Measurements from ENCODE around the gene TRIM31. TPM values are rescaled to one million over a fixed set of nuclear protein-coding genes. Genes with fewer than 3 reads are reported as not detected.

Gene TRIM31
- total and polyA plus RNA-seq, 2 donors (not counting 3 experiments of a cell fraction or from before 2014, with no cell fraction given): not detected

- no peak within 1 kb of the TSS for H3K4me3 ChIP-seq (replicated peaks in 1 of 3; ENCODE audit: insufficient read depth in 1 of 3, low read depth in 1 of 3, low read length in 3 of 3)
- H3K27me3 ChIP-seq (ENCODE audit: control insufficient read depth in 2 of 2, insufficient read depth in 2 of 2, low read length in 2 of 2): peaks cover 0 to 5% of the 10 kb centered on the region in 2 experiments
- no TSS peak for BruUV-seq (replicated peaks)
- DNase-seq (ENCODE audit: low read depth, low spot score) (no peak), FAIRE-seq (no peak)
- dilution Hi-C loops (cut with MboI; ENCODE audit: extremely low pct_ligation_motif_present, low sequenced_read_pairs) (no loop called here), intact Hi-C loops (cut with micrococcal nuclease) (no loop called here)
- H3K9me3 ChIP-seq (replicated peaks; ENCODE audit: control insufficient read depth, insufficient read depth, low read length): no peaks in the 10 kb centered on the region
- H3K79me2 ChIP-seq (ENCODE audit: control insufficient read depth, insufficient read depth, low read length): no peaks in the 10 kb centered on the region
- H3K9me1 ChIP-seq (replicated peaks; ENCODE audit: control insufficient read depth, extremely low read depth, insufficient read depth, low read length): no peaks in the 10 kb centered on the region
- H3K9ac ChIP-seq (replicated peaks; ENCODE audit: extremely low read depth, insufficient read depth, low read length): no peak within 1 kb of the TSS
- H3K36me3 ChIP-seq (ENCODE audit: control insufficient read depth in 2 of 2, extremely low read depth in 1 of 2, insufficient read depth in 2 of 2, low read length in 2 of 2): no peaks in the 10 kb centered on the region
- H3K4me2 ChIP-seq (ENCODE audit: insufficient read depth, low read length): no peak within 1 kb of the TSS
- H4K20me1 ChIP-seq (replicated peaks; ENCODE audit: control insufficient read depth, extremely low read depth, insufficient read depth, low read length): no peaks in the 10 kb centered on the region
- CTCF ChIA-PET: no interaction called here
- POLR2A ChIA-PET: no interaction called here
- H3K27ac ChIP-seq (ENCODE audit: insufficient read depth, low read depth, low read length): no peak within 1 kb of the TSS
- no peak within 1 kb of the TSS for H2AFZ ChIP-seq (ENCODE audit: low read depth, low read length)
- TF ChIP-seq MYC (IDR thresholded peaks at IDR 0.05; ENCODE audit: low read depth, low read length) (no peak), GATA2 (IDR thresholded peaks at IDR 0.05; ENCODE audit: insufficient read depth, insufficient read length, low read depth, low read length) (no peak), CTCF (IDR thresholded peaks at IDR 0.05; ENCODE audit: extremely low read depth in 1 of 2, insufficient read depth in 1 of 2, low read depth in 1 of 2, low read length in 2 of 2) (no peak), EZH2 (IDR thresholded peaks at IDR 0.05; ENCODE audit: borderline replicate concordance, low read depth, low read length, severe bottlenecking) (no peak), FOS (IDR thresholded peaks at IDR 0.05; ENCODE audit: borderline replicate concordance, insufficient read depth, low read length) (no peak), MAX (IDR thresholded peaks at IDR 0.05; ENCODE audit: insufficient read depth, insufficient read length) (no peak), POLR2AphosphoS5 (IDR thresholded peaks at IDR 0.05; ENCODE audit: insufficient read depth, low read depth, low read length) (no peak), JUN (IDR thresholded peaks at IDR 0.05; ENCODE audit: borderline replicate concordance, insufficient read depth, insufficient read length, low read depth) (no peak), POLR2A (IDR thresholded peaks at IDR 0.05; ENCODE audit: low read depth, low read length) (no peak)
- peaks cover 6% of the 10 kb centered on the region for H3K4me1 ChIP-seq (ENCODE audit: control insufficient read depth, extremely low read depth, insufficient read depth, low read length)
These were observed 48.1 kb upstream of the TRIM31 start, which contains the start of gene TRIM10 for GRCh38 chr6:30160785-30161531. Gene TRIM10 (minus strand): TSS chr6:30161211. CDS start chr6:30160858, 353 bp downstream.

Measured in endothelial cell of umbilical vein (primary cell).